NOMO-1 (cell line): ENCODE measurements around the gene CDK19.

Experiments used
- DNase-seq, 2 experiments: peaks; one replicate each; lab custom pipeline; 2025; ENCODE audit not compliant: unreplicated experiment in 2 of 2; lab: John Stamatoyannopoulos, UW

The CDK19 gene

DNA sequence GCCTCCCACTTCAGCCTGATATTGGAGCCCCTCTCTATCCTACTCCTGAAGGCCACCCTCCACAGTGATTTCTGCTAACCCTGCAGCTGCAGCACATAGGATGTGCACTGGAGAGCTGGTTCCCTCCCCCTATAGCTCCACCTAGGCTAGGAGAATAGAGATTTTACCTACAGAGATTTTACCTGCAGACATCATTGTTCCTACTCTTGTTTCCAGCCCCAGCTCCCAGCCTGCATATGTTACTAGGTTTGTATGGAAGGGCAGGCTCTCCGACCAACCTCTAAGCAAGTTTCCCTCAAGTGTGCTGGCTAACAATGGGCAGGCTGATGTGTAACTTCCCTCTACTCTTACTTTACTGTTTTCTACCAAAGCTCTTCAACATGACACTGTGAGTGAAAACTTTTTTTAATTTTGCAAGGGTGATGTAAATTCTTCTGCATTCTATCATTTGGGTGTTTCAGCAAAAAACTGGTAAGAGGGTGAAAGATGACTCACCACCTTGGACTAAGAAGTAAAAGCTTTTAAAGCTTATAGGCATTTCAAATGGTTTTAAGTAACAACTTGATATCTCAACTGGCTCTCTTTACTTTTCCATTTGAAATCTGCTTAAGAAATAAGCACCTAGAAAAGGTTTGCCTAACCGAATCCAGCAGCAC is 106.8 kb downstream of the CDK19 start:
- DNase-seq, result no peak

DNA sequence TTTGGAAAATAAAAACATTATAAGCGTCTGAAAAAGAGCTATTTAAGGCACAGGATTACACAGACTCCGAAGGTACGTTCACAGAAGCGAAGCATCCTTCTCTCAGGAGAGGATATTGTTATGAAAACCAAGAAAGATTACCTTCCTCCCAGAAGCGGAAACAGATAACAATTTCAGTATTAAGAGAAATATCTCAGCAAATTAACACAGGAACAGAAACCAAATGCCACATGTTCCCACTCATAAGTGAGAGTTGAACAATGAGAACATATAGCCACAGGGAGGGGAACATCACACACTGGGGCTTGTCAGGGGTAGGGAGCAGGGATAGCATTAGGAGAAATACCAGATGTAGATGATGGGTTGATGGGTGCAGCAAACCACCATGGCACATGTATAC is 109.7 kb downstream of the CDK19 start:
- no peak for DNase-seq

DNA sequence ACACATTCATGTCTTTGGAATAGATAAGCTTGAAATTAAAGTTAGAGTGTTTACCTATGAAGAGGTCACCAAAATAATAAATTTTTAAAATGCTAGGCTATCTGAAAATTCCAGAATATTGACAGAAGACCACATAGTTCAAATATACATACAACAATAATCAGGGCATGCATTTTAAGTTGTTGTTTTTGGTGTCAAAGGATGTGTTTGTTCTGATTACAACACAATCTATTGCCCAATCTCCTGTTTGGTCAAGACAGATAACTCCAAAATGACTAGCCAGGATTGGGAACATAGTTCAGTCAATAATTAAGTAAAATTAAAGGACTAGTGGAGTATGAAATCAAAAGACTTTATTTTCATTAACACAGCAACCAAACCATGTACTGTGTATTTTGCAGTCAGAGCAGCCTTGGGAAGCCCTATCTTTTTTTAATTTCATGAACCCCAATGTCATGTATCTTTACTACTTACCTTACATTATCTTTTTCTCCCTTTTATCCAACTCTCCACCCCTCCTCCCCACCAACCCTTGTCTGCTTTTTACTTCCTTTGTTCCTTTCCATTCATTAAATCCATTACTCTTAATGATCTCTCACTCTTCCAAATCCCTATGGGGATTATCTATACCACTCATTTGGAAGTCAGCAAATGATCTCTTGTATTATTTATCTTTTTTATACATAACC is 111.2 kb downstream of the CDK19 start:
- DNase-seq, result peak in 1 of 2 experiments; percentile 16

DNA sequence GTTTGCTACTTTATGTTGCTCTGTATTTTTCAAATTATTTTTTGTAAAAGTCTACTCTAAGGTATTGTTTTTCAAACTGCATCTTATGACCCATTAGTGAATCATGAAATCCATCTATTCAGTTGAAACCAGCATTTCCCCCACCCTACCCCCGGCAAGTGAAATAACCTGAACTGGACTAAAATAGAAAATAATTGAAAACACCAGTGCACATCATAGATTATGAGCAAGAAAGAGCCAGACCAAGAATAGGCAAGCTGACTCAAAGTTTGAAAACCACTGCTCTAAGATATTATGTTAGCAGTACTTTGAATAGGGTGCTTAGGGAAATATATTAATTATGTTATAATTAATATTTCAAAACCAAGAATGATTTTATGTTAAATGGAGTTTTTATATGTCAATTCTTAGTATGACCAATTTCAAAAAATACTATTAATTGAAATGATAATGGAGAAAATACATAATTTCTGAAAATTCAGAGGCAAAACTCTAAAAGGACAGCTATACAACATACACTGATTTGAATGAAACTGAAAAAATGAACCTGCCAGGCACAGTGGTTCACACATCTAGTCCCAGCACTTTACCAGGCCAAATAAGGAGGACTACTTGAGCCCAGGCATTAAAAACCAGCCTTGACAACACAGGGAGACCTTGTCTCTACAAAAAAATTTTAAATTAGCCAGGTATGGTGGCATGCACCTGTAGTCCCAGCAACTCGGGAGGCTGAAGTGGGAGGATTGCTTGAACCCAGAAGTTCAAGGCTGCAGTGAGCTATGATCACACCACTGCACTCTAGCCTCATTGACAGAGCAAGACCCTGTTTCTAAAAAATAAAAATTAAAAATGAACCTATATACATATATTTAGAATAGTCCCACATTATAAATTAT is 112.0 kb downstream of the CDK19 start:
- DNase-seq, result no peak

DNA sequence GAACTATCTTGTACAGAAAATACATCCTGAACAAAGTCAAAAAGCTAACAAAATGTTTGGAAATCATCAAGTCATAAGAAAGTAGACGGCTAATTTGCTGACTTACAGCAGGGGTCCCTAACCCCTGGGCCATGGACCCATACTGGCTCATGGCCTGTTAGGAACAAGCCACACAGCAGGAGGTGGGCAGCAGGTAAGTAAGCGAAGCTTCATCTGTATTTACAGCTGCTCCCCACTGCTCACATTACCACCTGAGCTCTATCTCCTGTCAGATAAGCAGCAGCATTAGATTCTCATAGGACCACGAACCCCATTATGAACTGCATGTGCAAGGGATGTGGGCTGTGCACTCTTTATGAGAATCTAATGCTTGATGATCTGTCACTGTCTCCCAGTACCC is 115.5 kb downstream of the CDK19 start:
- DNase-seq, result no peak

DNA sequence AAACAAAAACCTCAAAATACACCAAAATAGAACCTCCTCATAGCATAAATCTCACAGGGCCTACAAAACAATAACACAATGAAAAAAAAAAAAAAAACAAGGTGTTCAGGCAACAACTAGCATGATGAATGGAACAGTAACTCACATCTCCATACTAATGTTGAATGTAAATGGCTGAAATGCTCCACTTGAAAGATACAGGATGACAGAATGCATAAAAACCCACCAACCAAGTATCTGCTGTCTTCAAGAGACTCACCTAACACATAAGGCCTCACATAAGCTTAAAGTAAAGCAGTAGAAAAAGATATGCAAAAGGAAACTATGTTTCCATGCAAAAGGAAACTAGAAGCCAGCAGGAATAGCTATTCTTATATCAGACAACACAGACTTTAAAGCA is 121.3 kb downstream of the CDK19 start:
- DNase-seq, result no peak

DNA sequence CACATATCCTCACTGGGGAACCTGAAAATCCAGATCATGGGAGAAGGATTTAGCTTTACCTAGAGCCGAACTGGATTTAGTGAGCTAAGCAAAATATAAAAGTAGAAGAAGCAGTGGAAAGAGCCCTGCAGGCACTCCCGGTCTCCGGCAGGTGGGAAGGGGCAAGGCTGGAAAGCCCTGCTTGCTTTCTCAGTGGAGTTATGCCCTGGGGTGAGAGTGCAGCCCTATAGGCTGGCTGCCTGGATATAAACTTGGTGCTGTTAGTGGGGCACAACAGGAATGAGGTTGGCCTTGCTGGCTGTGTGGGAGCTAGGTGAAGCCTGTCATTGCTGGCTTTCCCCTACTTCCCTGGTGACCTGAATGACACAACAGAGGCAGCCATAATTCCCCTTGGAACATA is 122.0 kb downstream of the CDK19 start:
- no peak for DNase-seq

DNA sequence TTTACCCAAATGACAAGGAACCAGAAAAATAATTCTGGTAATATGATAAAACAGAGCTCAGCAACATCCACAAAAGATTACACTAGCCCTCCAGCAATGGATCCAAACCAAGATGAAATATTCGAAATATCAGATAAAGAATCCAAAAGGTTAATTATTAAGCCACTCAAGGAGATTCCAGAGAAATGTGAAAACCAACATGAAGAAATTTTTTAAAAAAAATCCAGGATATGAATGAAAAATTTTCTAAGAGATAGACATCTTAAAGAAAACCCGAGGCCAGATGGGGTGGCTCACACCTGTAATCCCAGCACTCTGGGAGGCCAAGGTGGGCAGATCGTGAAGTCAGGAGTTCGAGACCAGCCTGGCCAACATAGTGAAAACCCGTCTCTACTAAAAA is 124.4 kb downstream of the CDK19 start:
- no peak for DNase-seq

DNA sequence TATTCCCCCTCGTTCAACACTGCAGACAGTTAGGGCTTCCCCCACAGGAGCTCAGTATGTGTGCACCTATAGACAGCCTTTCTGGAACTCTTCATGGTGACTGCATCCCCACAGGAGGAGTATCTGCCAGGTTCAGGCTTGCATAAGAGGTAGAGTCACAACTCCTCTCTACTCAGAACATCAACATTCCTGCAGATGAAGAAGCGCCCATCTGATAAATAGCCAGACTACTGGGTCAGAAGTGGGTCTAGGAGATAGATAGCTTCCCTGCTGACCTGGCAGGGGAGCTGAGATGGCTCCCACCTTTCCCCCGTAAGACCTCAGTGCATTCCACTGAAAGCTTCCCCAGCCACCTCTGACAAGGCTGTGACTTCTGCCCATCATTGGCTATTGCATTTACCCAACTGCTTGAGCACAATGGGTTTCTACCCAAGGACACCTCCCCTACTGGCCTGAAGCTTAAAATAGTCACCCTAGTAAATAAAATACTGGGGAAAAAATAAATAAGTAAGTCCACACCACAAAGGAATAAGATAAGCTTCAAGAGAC is 125.1 kb downstream of the CDK19 start:
- DNase-seq, result no peak

DNA sequence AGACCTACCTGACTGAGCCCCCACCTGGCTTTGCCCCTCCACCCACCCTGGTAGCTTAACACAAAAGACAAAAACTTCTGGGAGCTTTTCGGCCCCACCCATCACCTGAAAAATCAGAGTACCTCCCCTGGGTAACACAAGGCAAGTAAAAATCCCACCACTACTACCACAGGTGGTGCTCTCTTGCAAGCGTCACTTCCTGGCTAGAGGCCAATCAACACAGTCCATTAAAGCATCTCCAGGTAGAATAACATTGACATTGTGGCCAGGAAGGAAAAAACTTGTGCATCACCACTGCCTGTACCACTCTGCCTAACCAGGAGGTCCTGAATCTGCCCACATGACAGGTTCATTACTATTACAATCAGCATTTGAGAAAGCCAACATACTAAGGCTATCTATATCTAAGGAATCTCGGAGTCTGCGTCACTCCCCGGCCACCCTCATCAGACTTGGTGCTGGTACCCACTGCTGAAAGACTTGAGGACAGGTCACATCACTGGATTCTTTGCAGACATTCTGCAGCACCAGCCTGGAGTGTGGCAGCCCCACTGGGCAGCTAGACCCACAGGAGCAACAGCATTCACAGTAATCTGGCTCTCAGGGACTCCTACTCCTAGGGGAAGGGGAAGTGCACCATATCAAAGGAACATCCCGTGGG is 125.9 kb downstream of the CDK19 start:
- DNase-seq, result no peak

DNA sequence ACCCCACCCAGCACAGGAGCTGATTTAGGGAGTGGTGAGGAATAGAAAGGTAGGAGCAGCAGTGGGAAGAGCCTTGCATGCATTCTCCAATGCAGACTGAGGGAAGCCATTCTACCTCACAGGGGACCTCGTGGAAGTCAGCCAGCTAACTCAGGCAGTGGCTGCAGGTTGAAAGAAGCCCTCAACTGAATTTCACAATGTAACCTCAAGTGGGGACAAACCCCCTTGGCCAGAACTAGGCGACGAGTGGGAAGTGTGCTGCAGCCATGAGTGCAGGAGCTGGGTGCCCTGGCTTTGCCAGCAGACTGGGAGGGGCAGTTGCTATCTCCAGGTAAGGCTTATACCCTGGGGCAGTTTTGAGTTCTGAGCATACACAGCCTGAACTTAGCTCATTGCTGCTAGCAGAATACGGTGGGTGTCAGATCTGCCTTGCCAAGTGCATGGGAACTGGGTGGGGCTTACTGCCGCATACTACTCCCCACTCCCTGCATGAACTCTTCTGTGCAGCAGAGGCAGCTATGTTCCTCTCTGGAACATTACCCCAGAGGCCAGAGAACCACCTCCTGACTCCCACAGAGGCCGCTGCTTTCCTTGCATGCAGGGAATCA is 126.5 kb downstream of the CDK19 start:
- DNase-seq, result no peak

DNA sequence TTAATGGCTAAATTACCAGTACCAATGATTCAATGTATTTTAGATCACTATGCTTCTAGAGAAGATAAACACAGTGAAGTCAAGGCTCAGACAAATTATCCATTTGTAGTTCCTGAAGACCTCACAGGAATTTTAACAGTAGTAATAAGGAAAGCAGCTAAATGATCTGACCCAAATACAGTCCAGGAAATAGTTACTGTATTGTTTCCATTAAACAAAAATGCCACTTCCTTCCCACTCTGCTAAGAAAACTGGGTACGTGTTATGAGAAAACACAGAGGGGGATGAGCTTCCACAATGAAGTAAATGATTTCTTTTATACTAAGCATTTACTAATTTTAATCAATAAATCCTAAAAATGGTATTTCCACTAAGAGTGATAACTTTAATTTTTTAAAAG is 127.9 kb downstream of the CDK19 start:
- no peak for DNase-seq

DNA sequence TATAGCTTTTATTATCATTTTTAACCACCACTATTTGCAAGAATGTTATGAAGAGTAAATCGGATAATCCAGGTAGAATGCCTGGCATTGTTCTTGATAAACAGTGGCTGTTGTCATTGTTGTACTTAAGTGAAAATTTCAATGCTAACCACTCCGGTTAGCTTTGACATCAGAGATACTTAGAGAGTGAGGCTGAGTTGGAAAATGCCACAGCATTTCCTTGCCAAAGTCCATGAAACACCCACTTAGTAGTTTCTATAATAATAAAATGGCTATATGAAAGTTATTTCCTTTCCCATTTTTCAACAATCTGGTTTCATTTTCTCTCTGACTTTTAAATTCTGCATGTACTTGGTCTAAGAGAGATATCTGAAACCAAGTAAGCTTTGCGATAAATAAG is 132.0 kb downstream of the CDK19 start:
- DNase-seq, result no peak

DNA sequence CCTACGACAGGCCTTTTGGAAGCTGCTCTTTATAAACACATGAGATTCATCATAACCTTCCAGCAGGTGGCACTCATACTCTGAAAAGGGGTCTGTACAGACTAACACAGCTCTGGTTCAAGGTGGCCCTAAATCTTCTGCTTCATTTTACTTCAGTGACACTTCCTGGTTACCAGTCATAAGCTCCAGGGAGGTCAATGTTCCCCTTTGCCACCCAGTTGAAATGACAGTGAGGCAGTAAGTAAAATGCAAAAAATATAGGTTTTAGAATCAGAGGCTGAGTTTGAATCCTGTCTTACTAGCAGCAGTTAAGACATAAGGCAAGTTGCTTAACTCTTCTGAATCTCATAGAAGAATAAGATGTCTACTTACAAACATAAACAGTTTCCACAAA is 132.8 kb downstream of the CDK19 start:
- peak; percentile 90 to 98 for DNase-seq

DNA sequence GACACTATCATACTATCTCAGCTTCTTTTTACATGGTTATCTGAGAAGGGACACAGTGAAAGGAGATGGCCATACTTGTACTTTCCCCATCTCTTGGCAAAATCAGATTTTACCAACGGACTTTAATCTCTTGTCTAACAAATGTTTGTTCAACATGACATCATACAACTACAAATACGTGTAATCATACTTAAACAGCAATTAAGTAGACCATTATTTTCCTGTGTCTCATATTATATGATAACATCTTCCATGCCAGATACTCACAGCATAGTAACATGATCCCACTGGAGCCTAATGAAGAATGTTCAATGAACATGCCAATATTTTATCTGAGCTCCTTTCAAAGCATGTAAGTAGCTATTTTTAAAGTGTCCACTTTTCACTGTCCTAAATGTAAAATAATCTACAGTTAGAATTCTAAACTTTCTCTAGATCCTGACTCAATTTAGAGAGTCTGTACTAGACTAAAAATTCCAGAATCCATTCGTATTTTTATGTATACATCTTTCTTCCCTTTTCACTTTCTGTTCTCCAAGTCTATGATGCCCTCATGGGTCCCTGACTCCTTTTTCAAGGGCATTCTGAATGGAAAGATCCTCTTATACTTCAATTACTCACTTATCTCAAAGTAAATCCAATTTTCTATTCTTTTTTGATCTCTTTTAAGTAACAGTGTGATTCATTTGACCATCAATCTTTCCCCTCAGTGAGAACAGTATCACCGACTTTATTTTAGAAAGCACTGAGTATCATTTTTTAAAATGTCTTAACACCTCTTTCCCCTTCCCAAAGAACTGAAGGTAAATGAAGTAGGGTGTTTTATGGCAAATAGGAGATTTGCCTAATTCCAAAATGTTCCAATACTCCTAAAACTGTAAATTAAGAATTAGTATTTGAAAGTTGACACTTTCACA is 133.5 kb downstream of the CDK19 start:
- no peak for DNase-seq

DNA sequence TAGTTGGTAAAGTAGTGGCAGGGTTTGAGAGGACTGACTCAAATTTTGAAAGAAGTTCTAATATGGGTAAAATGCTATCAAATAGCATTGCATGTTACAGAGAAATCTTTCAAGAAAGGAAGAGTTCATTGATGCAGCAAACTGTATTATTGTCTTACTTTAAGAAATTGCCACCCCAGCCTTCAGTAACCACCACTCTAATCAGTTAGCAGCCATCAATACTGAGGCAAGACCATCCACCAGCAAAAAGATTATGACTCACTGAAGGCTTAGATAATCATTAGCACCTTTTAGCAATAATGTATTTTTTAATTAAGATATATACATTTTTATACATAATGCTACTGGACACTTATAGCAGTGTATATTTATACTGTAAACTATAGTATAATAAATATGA is 138.9 kb downstream of the CDK19 start:
- DNase-seq, result no peak

DNA sequence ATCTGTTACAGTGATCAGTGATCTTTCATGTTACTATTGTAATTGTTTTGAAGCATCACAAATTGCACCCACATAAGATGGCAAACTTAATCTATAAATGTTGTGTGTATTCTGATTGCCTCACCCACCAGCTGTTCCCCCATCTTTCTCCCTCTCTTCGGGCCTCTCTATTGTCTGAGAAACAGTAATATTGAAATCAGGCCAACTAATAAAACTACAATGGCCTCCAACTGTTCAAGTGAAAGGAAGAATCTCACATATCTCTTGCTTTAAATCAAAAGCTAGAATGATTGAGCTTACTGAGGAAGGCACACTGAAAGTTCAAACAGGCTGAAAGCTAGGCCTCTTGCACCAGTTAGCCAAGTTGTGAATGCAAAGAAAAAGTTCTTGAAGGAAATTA is 141.2 kb downstream of the CDK19 start:
- DNase-seq, result no peak

DNA sequence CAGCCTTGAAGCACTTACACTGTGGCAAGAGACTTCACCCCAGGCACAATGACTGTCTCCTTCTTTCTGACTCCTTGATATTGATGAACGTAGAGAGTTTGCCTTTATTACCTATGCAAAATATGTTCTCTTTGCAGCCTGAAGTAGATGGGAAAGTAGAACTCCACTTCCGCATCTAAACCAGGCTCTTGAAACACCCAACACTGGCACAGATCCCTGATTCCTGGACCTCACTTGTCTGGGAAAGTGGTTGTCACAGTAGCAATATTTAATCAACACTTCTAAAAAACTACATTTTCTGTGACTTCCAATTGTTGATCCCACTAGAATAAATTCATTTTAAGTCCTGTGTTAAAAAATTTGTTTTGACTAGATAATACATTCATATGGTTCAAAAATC is 143.1 kb downstream of the CDK19 start:
- no peak for DNase-seq

DNA sequence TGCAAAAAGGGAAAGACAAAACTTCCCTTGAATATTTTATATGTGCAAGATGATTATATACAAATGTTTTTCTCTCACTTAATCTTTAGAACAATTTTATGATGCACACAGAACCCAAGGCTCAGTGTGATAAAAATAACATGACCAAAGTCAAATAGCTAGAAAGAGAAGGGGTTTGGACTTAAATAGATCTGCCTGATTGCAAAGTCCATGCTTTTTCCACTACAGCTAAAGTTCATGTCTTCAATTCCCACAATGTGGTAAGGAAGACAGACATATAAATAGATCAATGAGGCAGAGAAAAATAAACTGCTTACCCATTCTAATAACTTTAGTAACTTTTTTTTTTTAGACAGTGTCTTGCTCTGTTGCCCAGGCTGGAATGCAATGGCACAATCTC is 143.8 kb downstream of the CDK19 start:
- no peak for DNase-seq

DNA sequence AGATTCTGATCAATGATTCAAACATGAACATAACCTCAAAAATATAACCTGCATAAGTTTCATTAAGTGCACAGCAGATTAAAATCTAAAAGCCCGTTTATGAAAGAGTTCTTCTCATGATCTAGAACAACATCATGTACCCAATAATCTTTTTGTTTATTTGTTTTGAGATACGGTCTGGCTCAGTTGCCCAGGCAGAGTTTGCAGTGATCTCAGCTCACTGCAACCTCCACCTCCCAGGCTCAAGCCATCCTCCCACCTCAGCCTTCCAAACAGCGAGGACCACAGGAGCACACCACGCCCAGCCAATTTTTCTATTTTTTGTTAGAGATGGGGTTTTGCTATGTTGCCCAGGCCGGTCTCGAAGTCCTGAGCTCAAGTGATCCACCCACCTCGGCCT is 149.7 kb downstream of the CDK19 start:
- DNase-seq, result no peak
